Heart right ventricle (tissue), 16 donors: ENCODE results near the gene GJA10. TPM values are rescaled to one million over a fixed set of nuclear protein-coding genes. Genes with fewer than 3 reads are reported as not detected.

Source experiments
- ATAC-seq, 8 donors: fragments of 200-7000 bp; cut with Tn5 transposase; one replicate each; pipeline ENCODE4 v1.9.1; 2020; ENCODE audit warnings: mild to moderate bottlenecking in 8 of 8, moderate library complexity in 8 of 8, moderate number of reproducible peaks in 1 of 8
- DNase-seq, 2 donors: peaks; one replicate each; pipeline ENCODE4 v3.0.0-alpha.2; 2020
- H3K27ac ChIP-seq, 10 donors: fragments of 200-600 bp; sonication (generic) in 2 of 10; one replicate each; pipeline versions ENCODE4 v1.5.0 to v1.8.0; 2020 to 2022; ENCODE audit warnings: mild to moderate bottlenecking in 3 of 10
- H3K27me3 ChIP-seq, 7 donors: fragments of 200-600 bp; one replicate each; pipeline ENCODE4 v1.8.0; 2021 to 2022; ENCODE audit warnings: mild to moderate bottlenecking in 2 of 7
- H3K36me3 ChIP-seq, 9 donors: fragments of 200-600 bp; sonication (generic) in 1 of 9; one replicate each; pipeline versions ENCODE4 v1.5.0 to v1.8.0; 2020 to 2022; ENCODE audit warnings: mild to moderate bottlenecking in 2 of 9
- H3K4me1 ChIP-seq, 9 donors: fragments of 200-600 bp; sonication (generic) in 1 of 9; one replicate each; pipeline versions ENCODE4 v1.5.0 to v1.8.0; 2020 to 2022; ENCODE audit warnings: mild to moderate bottlenecking in 4 of 9
- H3K4me3 ChIP-seq, 10 donors: fragments of 200-600 bp; sonication (generic) in 2 of 10; one replicate each; pipeline versions ENCODE4 v1.5.0 to v1.8.0; 2020 to 2022; ENCODE audit warnings: mild to moderate bottlenecking in 7 of 10, moderate library complexity in 2 of 10
- H3K9me3 ChIP-seq, 11 donors: fragments of 200-600 bp in 10 of 11; sonication (generic) in 2 of 11; one replicate each; pipeline versions ENCODE4 v1.5.0 to v1.8.0; 2013 to 2022; ENCODE audit warnings: mild to moderate bottlenecking in 2 of 11, control low read depth in 1 of 11, moderate library complexity in 1 of 11
- WGBS, 2 donors: extraction: QIAGEN DNeasy Blood & Tissue Kit; methylation state at CpG; one replicate each; pipeline ENCODE4 v1.1.7; 2013; ENCODE audit warnings: inconsistent platforms in 1 of 2; 5-methylcytosine and 5-hydroxymethylcytosine counted together
- intact Hi-C, 10 donors: fragments of 100-400 bp; cut with DNase I; formaldehyde crosslinking; loops; one replicate each; pipeline versions ENCODE4 v1.11.1 to v1.14.2; 2022
- polyA plus RNA-seq, 2 donors: library from polyadenylated mRNA; stranded (reverse); fragments of 200-250 nt; gene quantifications; one replicate each; pipeline ENCODE4 v1.2.3, GENCODE V29; 2013
- total RNA-seq, 10 donors: library from RNA; stranded (reverse); fragmentation: NEBNext Ultra II Directional in 3 of 10; extraction: Animal tissue kit (Norgen Biotek cat#: 25700) in 3 of 10; gene quantifications; one replicate each; pipeline versions ENCODE4 v1.2.1 to v1.2.4, GENCODE V29; 2021 to 2023
- TF ChIP-seq, protein P1 (sequence below), 9 donors: fragments of 200-600 bp; sonication (generic) in 2 of 9; IDR thresholded peaks; one replicate each; pipeline versions ENCODE4 v1.5.0 to v1.8.0; 2021 to 2022; ENCODE audit warnings: antibody characterized with exemption in 9 of 9, mild to moderate bottlenecking in 5 of 9, moderate library complexity in 1 of 9
- donor health status: Arrhythmogenic right ventricular cardiomyopathy.
- donor health status: ischemic (EF 13 %, LVEDD 7.1; RV severe dilation, severe dysfunction).
- donor health status: healthy with polysubstance abuse.
- donor health status: DM: no; HTN: yes; CAD: no.
- donor health status: DM: no; HTN: no; CAD: no.
- donor health status: ischemic (EF 25% LVEDD 6.9; RV normal size, moderate dysfunction).
- donor health status: ischemic (EF 25% LVEDD 5.7; RV mildly dilated, moderate dysfunction).
- donor health status: healthy.
- donor health status: DM: yes; HTN: yes; CAD: no.
- donor health status: Ischemic cardiomyopathy.
- donor health status: ischemic (EF 35%, LVEDD 5.7; RV mildly dilated, moderate dysfunction).
- donor health status: nonischemic (EF 11% LVEDD 7.7; RV severe dilation, severe dysfunction).
- donor health status: DM: yes; HTN: yes; CAD: no.
- donor health status: PGD.
- donor health status: ischemic (EF 29% LVEDD 5.4; RV normal size, mild dysfunction).
- donor health status: nonischemic (EF 23%, LVEDD 6.1; RV moderate dilation, normal function).

Gene GJA10
- total and polyA plus RNA-seq, 12 donors, result not detected

DNA sequence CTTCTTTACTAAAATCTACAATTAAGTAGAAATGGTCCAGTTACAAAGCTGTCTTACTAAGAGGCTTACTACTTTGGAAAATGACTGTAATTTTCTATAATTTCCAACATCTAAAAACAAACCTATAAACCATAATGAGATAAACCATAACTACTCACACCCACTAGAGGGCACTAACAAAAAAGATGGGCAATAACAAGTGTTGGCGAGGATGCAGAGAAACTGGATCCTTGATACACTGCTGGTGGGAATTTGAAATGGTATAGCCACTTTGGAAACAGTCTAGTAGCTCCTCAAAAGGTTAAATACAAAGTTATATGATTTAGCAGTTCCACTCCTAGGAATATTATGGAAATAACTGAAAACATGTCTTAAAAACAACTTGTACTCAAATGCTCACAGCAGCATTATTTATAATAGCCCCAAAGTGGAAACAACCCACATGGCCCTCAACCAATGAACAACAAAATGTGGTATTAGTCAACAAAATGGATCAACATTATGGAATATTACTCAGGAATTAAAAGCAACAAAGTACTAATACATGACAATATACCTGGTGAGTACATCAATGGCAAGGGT, 50.6 kb downstream of the GJA10 start:
- peaks cover 0 to 4% (median 0%) of the 10 kb centered on the region in 11 donors for H3K9me3 ChIP-seq
- H3K4me3 ChIP-seq, result no peak overlapping the region
- no peak overlapping the region for H3K27ac ChIP-seq
- 94 to 95% methylated on average over 1 of the region's 1 CpG for WGBS, 2 donors
- DNase-seq, result no peak
- no peak for ATAC-seq
- TF ChIP-seq, protein P1, sequence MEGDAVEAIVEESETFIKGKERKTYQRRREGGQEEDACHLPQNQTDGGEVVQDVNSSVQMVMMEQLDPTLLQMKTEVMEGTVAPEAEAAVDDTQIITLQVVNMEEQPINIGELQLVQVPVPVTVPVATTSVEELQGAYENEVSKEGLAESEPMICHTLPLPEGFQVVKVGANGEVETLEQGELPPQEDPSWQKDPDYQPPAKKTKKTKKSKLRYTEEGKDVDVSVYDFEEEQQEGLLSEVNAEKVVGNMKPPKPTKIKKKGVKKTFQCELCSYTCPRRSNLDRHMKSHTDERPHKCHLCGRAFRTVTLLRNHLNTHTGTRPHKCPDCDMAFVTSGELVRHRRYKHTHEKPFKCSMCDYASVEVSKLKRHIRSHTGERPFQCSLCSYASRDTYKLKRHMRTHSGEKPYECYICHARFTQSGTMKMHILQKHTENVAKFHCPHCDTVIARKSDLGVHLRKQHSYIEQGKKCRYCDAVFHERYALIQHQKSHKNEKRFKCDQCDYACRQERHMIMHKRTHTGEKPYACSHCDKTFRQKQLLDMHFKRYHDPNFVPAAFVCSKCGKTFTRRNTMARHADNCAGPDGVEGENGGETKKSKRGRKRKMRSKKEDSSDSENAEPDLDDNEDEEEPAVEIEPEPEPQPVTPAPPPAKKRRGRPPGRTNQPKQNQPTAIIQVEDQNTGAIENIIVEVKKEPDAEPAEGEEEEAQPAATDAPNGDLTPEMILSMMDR (IDR thresholded peaks at IDR 0.05), result peak in 7 of 9 donors; percentile 24 to 59 (median 37)
- H3K27me3 ChIP-seq, result no peaks in the 10 kb centered on the region
- peaks cover 0 to 12% (median 0%) of the 10 kb centered on the region in 9 donors for H3K4me1 ChIP-seq
- intact Hi-C loops, result loop anchor here in 6 of 10 donors (1.0 to 10.0 kb wide), 5 partner anchors 447 to 537 kb away; no protein-coding TSS in a partner anchor
- H3K36me3 ChIP-seq, result peaks cover 0 to 13% (median 0%) of the 10 kb centered on the region in 9 donors

Other genes with a start within 250 kb of the GJA10 start
- gene MDN1, start 74.7 kb upstream of the GJA10 start, total RNA-seq, result 10 to 100 TPM; 17.5 to 32.0 (median 27.5) TPM
- gene MDN1, start 74.7 kb upstream of the GJA10 start, polyA plus RNA-seq, result 10 to 100 TPM in 1 of 2 donors, 1 to 10 TPM in 1; 8.6 to 41.2 TPM
- 10 to 100 TPM in 9 of 10 donors, 1 to 10 TPM in 1; 9.8 to 15.9 (median 12.4) TPM for gene CASP8AP2, start 64.6 kb upstream of the GJA10 start, total RNA-seq
- gene CASP8AP2, start 64.6 kb upstream of the GJA10 start, polyA plus RNA-seq, result 1 to 10 TPM; 2.2 to 9.9 TPM